SKM-1 (cell line): Measurements from ENCODE around the gene LGI4.

Source experiments
- DNase-seq: peaks from one replicate; lab custom pipeline; 2025; ENCODE audit not compliant: unreplicated experiment; lab: John Stamatoyannopoulos, UW

The LGI4 gene

GRCh38 chr19:35134601-35135242 is at the start of gene LGI4:
Gene LGI4, minus strand, starts transcription at chr19:35135059. Its CDS starts 379 bp downstream, at chr19:35134680.
- DNase-seq, result no peak

GRCh38 chr19:35184267-35184666 is 49.4 kb upstream of the LGI4 start:
- no peak for DNase-seq

GRCh38 chr19:35181387-35181786 is 46.5 kb upstream of the LGI4 start:
- no peak for DNase-seq

GRCh38 chr19:35179830-35180229 is 45.0 kb upstream of the LGI4 start:
- no peak for DNase-seq

- DNase-seq, result no peak
These were observed 43.8 kb upstream of the LGI4 start for GRCh38 chr19:35178701-35179100.

GRCh38 chr19:35177377-35178274 is 42.8 kb upstream of the LGI4 start:
- DNase-seq, result no peak

GRCh38 chr19:35176181-35176570 is 41.3 kb upstream of the LGI4 start:
- DNase-seq, result no peak

GRCh38 chr19:35174226-35174625 is 39.4 kb upstream of the LGI4 start:
- DNase-seq, result no peak

GRCh38 chr19:35171730-35172129 is 36.9 kb upstream of the LGI4 start:
- DNase-seq, result no peak

GRCh38 chr19:35170359-35171061 is 35.7 kb upstream of the LGI4 start:
- DNase-seq, result no peak

- DNase-seq, result no peak
These were observed 34.5 kb upstream of the LGI4 start for GRCh38 chr19:35169221-35169995.

- DNase-seq, result no peak
These were observed 33.3 kb upstream of the LGI4 start for GRCh38 chr19:35168196-35168595.

- DNase-seq, result no peak
These were observed 32.6 kb upstream of the LGI4 start for GRCh38 chr19:35167251-35168119.

GRCh38 chr19:35166100-35167063 is 31.5 kb upstream of the LGI4 start:
- DNase-seq, result no peak

- DNase-seq, result no peak
These were observed 30.6 kb upstream of the LGI4 start for GRCh38 chr19:35165200-35166058.

GRCh38 chr19:35164418-35164817 is 29.6 kb upstream of the LGI4 start:
- DNase-seq, result no peak

GRCh38 chr19:35162471-35163326 is 27.8 kb upstream of the LGI4 start:
- no peak for DNase-seq
